GM23338 (cell line): ENCODE results near the gene RNF213. TPM values are rescaled to one million over a fixed set of nuclear protein-coding genes. Genes with fewer than 3 reads are reported as not detected.

ENCODE experiments used
- ATAC-seq: fragments of 200-7000 bp; cut with Tn5 transposase; 3 replicates; pipeline ENCODE4 v1.9.1; 2020
- DNase-seq: peaks from one replicate; pipeline ENCODE4 v3.0.0-alpha.2; 2015; ENCODE audit warnings: low spot score
- H2AFZ ChIP-seq: fragments of 200-600 bp; sonication (generic); 2 replicates; pipeline ENCODE4 v1.8.0; 2016; ENCODE audit warnings: antibody characterized with exemption, mild to moderate bottlenecking, moderate library complexity
- H3F3A ChIP-seq: fragments of 200-600 bp; sonication (generic); replicated peaks from 2 replicates; pipeline ENCODE4 v1.8.0; 2017; ENCODE audit warnings: antibody characterized with exemption, mixed run types, low read depth
- H3K27ac ChIP-seq: fragments of 200-600 bp; sonication (generic); 2 replicates; pipeline ENCODE4 v1.6.1; 2016; ENCODE audit warnings: low read depth
- H3K27me3 ChIP-seq: fragments of 200-600 bp; sonication (generic); 2 replicates; pipeline ENCODE4 v1.8.0; 2016; ENCODE audit warnings: mild to moderate bottlenecking, mixed run types, moderate library complexity; ENCODE audit not compliant: insufficient read depth
- H3K36me3 ChIP-seq: fragments of 200-600 bp; sonication (generic); 2 replicates; pipeline ENCODE4 v1.8.0; 2016; ENCODE audit warnings: mild to moderate bottlenecking; ENCODE audit not compliant: insufficient read depth
- H3K4me1 ChIP-seq: fragments of 200-600 bp; sonication (generic); 2 replicates; pipeline ENCODE4 v1.8.0; 2016; ENCODE audit warnings: mild to moderate bottlenecking, moderate library complexity; ENCODE audit not compliant: insufficient read depth
- H3K4me2 ChIP-seq: fragments of 200-600 bp; sonication (generic); 2 replicates; pipeline ENCODE4 v1.7.1; 2017; ENCODE audit warnings: mixed run types
- H3K4me3 ChIP-seq: fragments of 200-600 bp; sonication (generic); 2 replicates; pipeline ENCODE4 v1.6.1; 2016; ENCODE audit warnings: mixed run types
- H3K79me2 ChIP-seq: fragments of 200-600 bp; sonication (generic); replicated peaks from 2 replicates; pipeline ENCODE4 v1.8.0; 2017; ENCODE audit warnings: mild to moderate bottlenecking; ENCODE audit not compliant: insufficient read depth
- H3K9me2 ChIP-seq: fragments of 200-600 bp; sonication (generic); 2 replicates; pipeline ENCODE4 v1.8.0; 2017; ENCODE audit not compliant: insufficient read depth
- H4K20me1 ChIP-seq: fragments of 200-600 bp; sonication (generic); replicated peaks from 2 replicates; pipeline ENCODE4 v1.8.0; 2017; ENCODE audit warnings: mild to moderate bottlenecking; ENCODE audit not compliant: insufficient read depth
- H3K27ac Mint-ChIP-seq: 2 replicates; pipeline ENCODE4 v1.8.0; 2020; ENCODE audit warnings: inconsistent platforms, mild to moderate bottlenecking, moderate library complexity, mixed read lengths
- H3K27me3 Mint-ChIP-seq: 3 replicates; pipeline ENCODE4 v1.8.0; 2022; ENCODE audit warnings: low read depth, mild to moderate bottlenecking, moderate library complexity, mixed read lengths, inconsistent platforms; ENCODE audit not compliant: insufficient read depth, poor library complexity
- H3K36me3 Mint-ChIP-seq: 3 replicates; pipeline ENCODE4 v1.8.0; 2021; ENCODE audit warnings: low read depth, mild to moderate bottlenecking, inconsistent platforms, moderate library complexity, mixed read lengths
- H3K4me1 Mint-ChIP-seq: 3 replicates; pipeline ENCODE4 v1.8.0; 2020; ENCODE audit warnings: mild to moderate bottlenecking, inconsistent platforms, mixed read lengths
- H3K4me3 Mint-ChIP-seq: 3 replicates; pipeline ENCODE4 v1.8.0; 2021; ENCODE audit warnings: moderate library complexity, mild to moderate bottlenecking, inconsistent platforms, mixed read lengths
- H3K9me3 Mint-ChIP-seq: 3 replicates; pipeline ENCODE4 v1.8.0; 2020; ENCODE audit warnings: moderate library complexity, mild to moderate bottlenecking, inconsistent platforms, mixed read lengths
- CREB1 ChIP-seq: fragments of 250-450 bp; sonication (Bioruptor Pico); IDR thresholded peaks from 2 replicates; pipeline ENCODE4 v1.5.0; 2020; ENCODE audit warnings: low read depth, mild to moderate bottlenecking, moderate library complexity
- CTCF ChIP-seq, 2 experiments: fragments of 200-600 bp in 1 of 2; sonication (generic) in 1 of 2; conservative IDR thresholded peaks; 2 replicates each; pipeline versions ENCODE4 v1.5.1 to v1.6.1; 2016 to 2017; ENCODE audit warnings: antibody characterized with exemption in 2 of 2, low read depth in 2 of 2, mild to moderate bottlenecking in 2 of 2, moderate library complexity in 1 of 2
- EZH2 ChIP-seq: fragments of 200-600 bp; sonication (generic); IDR thresholded peaks from one replicate; pipeline ENCODE4 v1.8.0; 2017; ENCODE audit warnings: antibody characterized with exemption, mild to moderate bottlenecking, low read depth; ENCODE audit not compliant: unreplicated experiment
- JUNB ChIP-seq: IDR thresholded peaks from one replicate; pipeline ENCODE4 v1.6.1; 2016; ENCODE audit warnings: antibody characterized with exemption; ENCODE audit not compliant: unreplicated experiment
- NANOG ChIP-seq: IDR thresholded peaks from 2 replicates; pipeline ENCODE4 v1.6.1; 2016; ENCODE audit warnings: antibody characterized with exemption, borderline replicate concordance
- POLR2AphosphoS5 ChIP-seq: IDR thresholded peaks from 2 replicates; pipeline ENCODE4 v1.6.1; 2016; ENCODE audit warnings: antibody characterized with exemption, low read depth
- REST ChIP-seq: IDR thresholded peaks from one replicate; pipeline ENCODE4 v1.6.1; 2018; ENCODE audit warnings: antibody characterized with exemption; ENCODE audit not compliant: unreplicated experiment
- STAT1 ChIP-seq: IDR thresholded peaks from one replicate; pipeline ENCODE4 v1.6.1; 2016; ENCODE audit warnings: antibody characterized with exemption; ENCODE audit not compliant: unreplicated experiment
- ZNF114 ChIP-seq: fragments of 250-450 bp; sonication (Bioruptor Pico); IDR thresholded peaks from 2 replicates; pipeline ENCODE4 v1.5.0; 2020; ENCODE audit warnings: mild to moderate bottlenecking, moderate library complexity
- ZNF462 ChIP-seq: fragments of 250-450 bp; sonication (Bioruptor Pico); IDR thresholded peaks from 2 replicates; pipeline ENCODE4 v1.5.0; 2020; ENCODE audit warnings: mild to moderate bottlenecking, moderate library complexity
- polyA plus RNA-seq: library from polyadenylated mRNA; unstranded; fragments of >200 nt; fragmentation: Nextera tagmentation; extraction: Ambion mirVana; gene quantifications from 2 replicates; pipeline ENCODE4 v1.2.1, GENCODE V29; 2016
- total RNA-seq: library from RNA; depleted of rRNA; stranded (reverse); fragments of >200 nt; shearing (Covaris generic); gene quantifications from 2 replicates; pipeline ENCODE4 v1.2.3, GENCODE V29; 2014

Gene RNF213
- total and polyA plus RNA-seq, 2 experiments from 2014 or later = 21.2 to 67.2 TPM

GRCh38 chr17:80294210-80294609 lies 33.6 kb downstream of the RNF213 start:
- Histone ChIP-seq H3K9me2 (no peaks in the 10 kb centered on the region), H3K27ac (no peak overlapping the region), H3F3A (no peaks in the 10 kb centered on the region), H3K36me3 (peaks cover 27% of the 10 kb centered on the region), H3K4me3 (no peak overlapping the region), H4K20me1 (no peaks in the 10 kb centered on the region; the same call in 1 of the 2 replicates), H3K27me3 (no peaks in the 10 kb centered on the region), H3K4me1 (no peaks in the 10 kb centered on the region), H2AFZ (no peak overlapping the region), H3K4me2 (no peak overlapping the region), H3K79me2 (no peaks in the 10 kb centered on the region)
- no peak for TF ChIP-seq JUNB
- TF ChIP-seq POLR2AphosphoS5 = no peak
- no peak for TF ChIP-seq ZNF114 (CRISPR knock-in tag)
- TF ChIP-seq EZH2 = no peak
- TF ChIP-seq CTCF (conservative IDR thresholded peaks at IDR 0.05; ENCODE audit: low read depth in 2 of 2) = no peak
- TF ChIP-seq ZNF462 (CRISPR knock-in tag) = no peak
- no peak for TF ChIP-seq CREB1 (CRISPR knock-in tag)
- TF ChIP-seq STAT1 = no peak
- no peak for TF ChIP-seq NANOG
- no peak for TF ChIP-seq REST
- ATAC-seq = no peak
- Mint-ChIP-seq H3K4me1 (no peaks in the 10 kb centered on the region), H3K36me3 (peaks cover 73% of the 10 kb centered on the region), H3K27ac (no peak overlapping the region), H3K27me3 (peaks cover 7% of the 10 kb centered on the region), H3K4me3 (no peak overlapping the region), H3K9me3 (no peaks in the 10 kb centered on the region)
- DNase-seq = no peak
